Body of pancreas (tissue), 4 donors: Measurements from ENCODE around the gene METTL14.

ENCODE experiments used
- CTCF ChIP-seq, 7 experiments: fragments of 450-650 bp in 4 of 7; fragments of 200-600 bp in 3 of 7; sonication (generic) in 3 of 7; IDR thresholded peaks; one replicate each; pipeline ENCODE4 v1.5.1; 2016 to 2019; ENCODE audit warnings: antibody characterized with exemption in 7 of 7
- POLR2A ChIP-seq, 3 donors: fragments of 450-650 bp; IDR thresholded peaks; one replicate each; pipeline ENCODE4 v1.6.1; 2016; ENCODE audit warnings: antibody characterized with exemption in 3 of 3, mild to moderate bottlenecking in 2 of 3

- TF ChIP-seq CTCF (IDR thresholded peaks at IDR 0.05) (no peak), POLR2A (IDR thresholded peaks at IDR 0.05) (no peak)
Measured at GRCh38 chr4:118754890-118755289, 69.7 kb downstream of the METTL14 start.
